WERI-Rb-1 (cell line): ENCODE data around the gene NAV2.

Source experiments
- DNase-seq: peaks from one replicate; pipeline ENCODE4 v3.0.0-alpha.2; 2020
- H3K27ac ChIP-seq: fragments of 250-450 bp; sonication (Bioruptor Pico); 2 replicates; pipeline ENCODE4 v1.5.1; 2020; ENCODE audit warnings: mild to moderate bottlenecking, moderate library complexity
- H3K27me3 ChIP-seq: fragments of 250-450 bp; sonication (Bioruptor Pico); 2 replicates; pipeline ENCODE4 v1.5.1; 2021; ENCODE audit warnings: mild to moderate bottlenecking, low read depth, moderate library complexity; ENCODE audit not compliant: insufficient read depth, severe bottlenecking
- H3K36me3 ChIP-seq: fragments of 250-450 bp; sonication (Bioruptor Pico); 2 replicates; pipeline ENCODE4 v1.5.1; 2020; ENCODE audit warnings: mild to moderate bottlenecking, moderate library complexity
- H3K4me3 ChIP-seq: 2 replicates; pipeline ENCODE4 v1.5.1; 2011; ENCODE audit warnings: low read depth, mild to moderate bottlenecking, control low read depth, low read length
- H3K9me3 ChIP-seq: fragments of 250-450 bp; sonication (Bioruptor Pico); 2 replicates; pipeline ENCODE4 v1.5.1; 2021; ENCODE audit warnings: mild to moderate bottlenecking, moderate library complexity; ENCODE audit not compliant: severe bottlenecking
- TF ChIP-seq, protein P1 (sequence below): IDR thresholded peaks from 2 replicates; pipeline ENCODE4 v1.5.1; 2011; ENCODE audit warnings: low read depth, mild to moderate bottlenecking, control low read depth, inconsistent platforms, low read length

The NAV2 gene

DNA sequence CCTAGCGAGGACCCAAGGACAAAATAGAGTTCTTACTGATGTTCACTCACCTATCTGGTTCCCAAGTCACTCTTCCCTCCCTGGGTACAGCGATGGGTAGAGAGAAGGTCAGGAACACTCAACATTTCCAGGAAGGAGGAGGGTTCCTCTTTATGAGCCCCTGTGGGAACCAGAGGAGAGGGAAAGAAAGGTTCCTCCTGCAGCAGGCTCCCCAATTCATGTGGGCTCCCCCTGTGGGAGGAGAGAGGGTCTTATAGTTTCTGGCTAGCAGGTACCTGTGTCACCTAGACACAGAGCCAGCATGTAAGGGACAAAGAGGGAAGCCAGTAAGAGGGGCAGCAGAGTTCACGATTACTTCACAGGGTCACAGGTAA is 354.1 kb downstream of the NAV2 start:
- Histone ChIP-seq H3K9me3 (no peaks in the 10 kb centered on the region), H3K36me3 (peaks cover 72% of the 10 kb centered on the region), H3K27me3 (no peaks in the 10 kb centered on the region), H3K4me3 (no peak overlapping the region), H3K27ac (no peak overlapping the region)
- TF ChIP-seq, protein P1, sequence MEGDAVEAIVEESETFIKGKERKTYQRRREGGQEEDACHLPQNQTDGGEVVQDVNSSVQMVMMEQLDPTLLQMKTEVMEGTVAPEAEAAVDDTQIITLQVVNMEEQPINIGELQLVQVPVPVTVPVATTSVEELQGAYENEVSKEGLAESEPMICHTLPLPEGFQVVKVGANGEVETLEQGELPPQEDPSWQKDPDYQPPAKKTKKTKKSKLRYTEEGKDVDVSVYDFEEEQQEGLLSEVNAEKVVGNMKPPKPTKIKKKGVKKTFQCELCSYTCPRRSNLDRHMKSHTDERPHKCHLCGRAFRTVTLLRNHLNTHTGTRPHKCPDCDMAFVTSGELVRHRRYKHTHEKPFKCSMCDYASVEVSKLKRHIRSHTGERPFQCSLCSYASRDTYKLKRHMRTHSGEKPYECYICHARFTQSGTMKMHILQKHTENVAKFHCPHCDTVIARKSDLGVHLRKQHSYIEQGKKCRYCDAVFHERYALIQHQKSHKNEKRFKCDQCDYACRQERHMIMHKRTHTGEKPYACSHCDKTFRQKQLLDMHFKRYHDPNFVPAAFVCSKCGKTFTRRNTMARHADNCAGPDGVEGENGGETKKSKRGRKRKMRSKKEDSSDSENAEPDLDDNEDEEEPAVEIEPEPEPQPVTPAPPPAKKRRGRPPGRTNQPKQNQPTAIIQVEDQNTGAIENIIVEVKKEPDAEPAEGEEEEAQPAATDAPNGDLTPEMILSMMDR, result no peak
- no peak for DNase-seq

DNA sequence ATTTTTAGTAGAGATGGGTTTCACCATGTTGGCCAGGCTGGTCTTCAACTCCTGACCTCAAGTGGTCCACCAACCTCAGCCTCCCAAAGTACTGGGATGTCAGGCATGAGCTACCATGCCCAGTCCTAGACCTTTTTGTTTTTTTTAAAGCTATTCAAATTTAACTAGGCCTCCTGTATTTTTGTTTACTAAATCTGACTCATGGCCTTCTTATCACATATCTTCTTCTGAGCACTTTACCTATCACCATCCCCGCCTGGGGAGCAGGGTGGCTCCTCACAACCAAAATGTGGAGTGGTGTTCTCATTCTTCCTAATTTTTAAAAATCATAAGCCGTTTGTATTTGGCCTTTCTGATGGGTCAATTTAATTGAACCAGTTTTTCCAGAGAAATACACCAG is 355.0 kb downstream of the NAV2 start:
- no peak overlapping the region for H3K27ac ChIP-seq
- DNase-seq, result no peak
- peaks cover 64% of the 10 kb centered on the region for H3K36me3 ChIP-seq

GRCh38 chr11:20068691-20069090 is 356.1 kb downstream of the NAV2 start:
- Histone ChIP-seq H3K4me3 (no peak overlapping the region), H3K9me3 (no peaks in the 10 kb centered on the region), H3K27me3 (no peaks in the 10 kb centered on the region), H3K27ac (no peak overlapping the region), H3K36me3 (peaks cover 54% of the 10 kb centered on the region)
- TF ChIP-seq, protein P1, result no peak
- no peak for DNase-seq

More for the DNA sequence above, 355.0 kb downstream of the NAV2 start:
- Histone ChIP-seq H3K4me3 (no peak overlapping the region), H3K27me3 (no peaks in the 10 kb centered on the region), H3K9me3 (no peaks in the 10 kb centered on the region)
- TF ChIP-seq, protein P1, result no peak

GRCh38 chr11:20070459-20070858 is 357.8 kb downstream of the NAV2 start:
- TF ChIP-seq, protein P1, result no peak
- DNase-seq, result no peak
- Histone ChIP-seq H3K27ac (no peak overlapping the region), H3K27me3 (no peaks in the 10 kb centered on the region), H3K9me3 (no peaks in the 10 kb centered on the region), H3K36me3 (peaks cover 55% of the 10 kb centered on the region), H3K4me3 (no peak overlapping the region)

GRCh38 chr11:20075627-20076026 is 363.0 kb downstream of the NAV2 start:
- Histone ChIP-seq H3K9me3 (no peaks in the 10 kb centered on the region), H3K27ac (no peak overlapping the region; the same call in 1 of the 2 replicates), H3K27me3 (no peaks in the 10 kb centered on the region), H3K4me3 (no peak overlapping the region), H3K36me3 (peaks cover 57% of the 10 kb centered on the region)
- DNase-seq, result no peak
- TF ChIP-seq, protein P1, result no peak

DNA sequence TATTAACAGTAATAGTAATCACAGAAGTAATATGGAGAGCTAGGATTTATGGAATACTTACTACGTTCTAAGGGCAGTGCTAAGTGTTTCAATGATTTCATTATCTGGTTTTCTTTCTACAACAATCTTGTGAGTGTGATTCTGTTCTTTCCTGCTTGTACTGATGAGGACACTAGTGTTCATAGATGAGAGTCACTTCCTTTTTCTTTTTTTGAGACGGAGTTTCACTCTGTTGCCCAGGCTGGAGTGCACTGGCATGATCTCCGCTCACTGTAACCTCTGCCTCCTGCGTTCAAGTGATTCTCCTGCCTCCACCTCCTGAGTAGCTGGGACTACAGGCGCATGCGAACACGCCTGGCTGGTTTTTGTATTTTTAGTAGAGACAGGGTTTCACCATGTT is 366.2 kb downstream of the NAV2 start:
- no peak overlapping the region for H3K4me3 ChIP-seq
- TF ChIP-seq, protein P1, result no peak
- no peaks in the 10 kb centered on the region for H3K9me3 ChIP-seq
- peaks cover 71% of the 10 kb centered on the region for H3K36me3 ChIP-seq
- H3K27ac ChIP-seq, result peak overlapping the region; percentile 37; the same call in 1 of the 2 replicates
- no peak for DNase-seq
- no peaks in the 10 kb centered on the region for H3K27me3 ChIP-seq
